ENCODE results near the gene ULK4.

The ULK4 gene

GRCh38 chr3:41317298-41317697 is 644.6 kb downstream of the ULK4 start:
- no peak overlapping the region for H3K4me3 ChIP-seq (ENCODE audit: low read length)
- no peak for TF ChIP-seq CTCF (conservative IDR thresholded peaks at IDR 0.05; ENCODE audit: low read depth, low read length)
- no peak for DNase-seq (ENCODE audit: low read depth)

- no peak overlapping the region for H3K4me3 ChIP-seq (ENCODE audit: low read length)
- DNase-seq (ENCODE audit: low read depth): no peak
- no peak for TF ChIP-seq CTCF (conservative IDR thresholded peaks at IDR 0.05; ENCODE audit: low read depth, low read length)
Observed at GRCh38 chr3:41315126-41315525, 646.8 kb downstream of the ULK4 start.

- no peak for DNase-seq (ENCODE audit: low read depth)
- H3K4me3 ChIP-seq (ENCODE audit: low read length): no peak overlapping the region
- TF ChIP-seq CTCF (conservative IDR thresholded peaks at IDR 0.05; ENCODE audit: low read depth, low read length): no peak
Observed at GRCh38 chr3:41308119-41308518, 653.8 kb downstream of the ULK4 start.

DNA sequence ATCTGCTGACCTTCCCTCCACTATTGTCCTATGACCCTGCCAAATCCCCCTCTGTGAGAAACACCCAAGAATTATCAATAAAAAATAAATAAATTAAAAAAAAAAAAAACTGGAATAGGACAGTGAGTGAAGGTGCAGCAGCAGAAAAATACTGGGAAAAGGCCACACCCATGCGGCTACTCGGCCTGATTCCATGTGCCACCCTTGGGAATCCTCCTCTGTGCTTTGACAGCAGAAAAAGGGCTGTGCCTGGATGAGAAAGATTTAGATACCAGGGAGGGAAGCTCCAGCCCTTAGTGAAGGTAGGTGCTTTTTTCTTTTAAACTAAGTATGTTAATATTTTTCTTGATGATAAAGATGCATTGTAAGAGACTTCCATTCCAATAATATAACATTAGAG is 654.8 kb downstream of the ULK4 start:
- H3K4me3 ChIP-seq (ENCODE audit: low read length): no peak overlapping the region
- no peak for DNase-seq (ENCODE audit: low read depth)
- no peak for TF ChIP-seq CTCF (conservative IDR thresholded peaks at IDR 0.05; ENCODE audit: low read depth, low read length)

- TF ChIP-seq CTCF (conservative IDR thresholded peaks at IDR 0.05; ENCODE audit: low read depth, low read length): no peak
- no peak overlapping the region for H3K4me3 ChIP-seq (ENCODE audit: low read length)
- no peak for DNase-seq (ENCODE audit: low read depth)
Observed at GRCh38 chr3:41304593-41304992, 657.3 kb downstream of the ULK4 start.

- H3K4me3 ChIP-seq (ENCODE audit: low read length): no peak overlapping the region
- DNase-seq (ENCODE audit: low read depth): no peak
- no peak for TF ChIP-seq CTCF (conservative IDR thresholded peaks at IDR 0.05; ENCODE audit: low read depth, low read length)
Observed at GRCh38 chr3:41302295-41302694, 659.6 kb downstream of the ULK4 start.

DNA sequence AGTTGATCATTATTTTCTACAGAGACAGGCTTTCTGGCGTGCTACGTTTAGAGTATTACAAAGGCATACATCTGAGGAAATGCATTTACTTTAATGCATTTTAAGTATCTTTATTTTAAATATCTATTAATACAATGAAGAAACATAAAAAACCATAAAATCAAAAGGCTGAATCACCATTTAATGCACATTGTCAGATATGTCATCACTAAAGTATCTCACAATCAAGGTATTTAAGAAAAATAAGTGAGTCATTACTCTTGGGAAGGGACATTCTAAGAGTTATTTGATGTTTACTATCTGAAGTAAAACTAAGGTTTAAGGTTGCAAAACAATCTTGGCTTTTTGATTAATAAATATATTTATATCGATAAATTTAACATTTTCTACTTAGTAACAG is 660.4 kb downstream of the ULK4 start:
- DNase-seq (ENCODE audit: low read depth): no peak
- no peak for TF ChIP-seq CTCF (conservative IDR thresholded peaks at IDR 0.05; ENCODE audit: low read depth, low read length)
- no peak overlapping the region for H3K4me3 ChIP-seq (ENCODE audit: low read length)
